Esophagus muscularis mucosa (tissue), 4 donors: ENCODE results near the gene GLI3. TPM values are rescaled to one million over a fixed set of nuclear protein-coding genes. Genes with fewer than 3 reads are reported as not detected.

Source experiments
- DNase-seq: peaks from one replicate; pipeline ENCODE4 v3.0.0-alpha.2; 2017; ENCODE audit errors: extremely low spot score
- H3K27ac ChIP-seq, 4 donors: fragments of 200-600 bp; sonication (generic); replicated peaks in 1 of 4; 1 replicate in 3 of 4; 2 replicates in 1 of 4; pipeline ENCODE4 v1.5.1; 2016 to 2019; ENCODE audit warnings: mild to moderate bottlenecking in 1 of 4
- H3K27me3 ChIP-seq, 4 donors: fragments of 200-600 bp; sonication (generic); one replicate each; pipeline versions ENCODE4 v1.5.1 to v1.6.0; 2016 to 2019
- H3K36me3 ChIP-seq, 4 donors: fragments of 200-600 bp; sonication (generic); one replicate each; pipeline ENCODE4 v1.5.1; 2016 to 2019
- H3K4me1 ChIP-seq, 4 donors: fragments of 200-600 bp; sonication (generic); one replicate each; pipeline ENCODE4 v1.5.1; 2016 to 2019
- H3K4me3 ChIP-seq, 4 donors: fragments of 200-600 bp; sonication (generic); 1 replicate in 2 of 4; 2 replicates in 2 of 4; pipeline ENCODE4 v1.5.1; 2016 to 2019; ENCODE audit warnings: mild to moderate bottlenecking in 4 of 4, moderate library complexity in 1 of 4
- H3K9me3 ChIP-seq, 4 donors: fragments of 200-600 bp; sonication (generic); 1 replicate in 3 of 4; 2 replicates in 1 of 4; pipeline ENCODE4 v1.5.1; 2016 to 2019
- EP300 ChIP-seq: sonication (generic); formaldehyde crosslinking; IDR thresholded peaks from one replicate; pipeline ENCODE4 v1.6.1; 2017; ENCODE audit warnings: antibody characterized with exemption
- POLR2A ChIP-seq: fragments of 450-650 bp; IDR thresholded peaks from one replicate; pipeline ENCODE4 v1.6.1; 2017; ENCODE audit warnings: antibody characterized with exemption, moderate library complexity, mild to moderate bottlenecking, low read depth
- POLR2AphosphoS5 ChIP-seq, 2 donors: sonication (generic); formaldehyde crosslinking; IDR thresholded peaks; one replicate each; pipeline ENCODE4 v1.6.1; 2017; ENCODE audit warnings: antibody characterized with exemption in 2 of 2
- WGBS: methylation state at CpG from one replicate; pipeline ENCODE4 v1.1.5; 2018; 5-methylcytosine and 5-hydroxymethylcytosine counted together
- intact Hi-C: fragments of 100-400 bp; cut with DNase I; formaldehyde crosslinking; loops from one replicate; pipeline ENCODE4 v1.15.1; 2023
- total RNA-seq, 4 donors: library from RNA; depleted of rRNA; stranded (reverse); fragments of >200 nt; gene quantifications; one replicate each; pipeline versions ENCODE4 v1.1.0 to v1.2.1, GENCODE V29; 2016
- TF ChIP-seq, protein P1 (sequence below), 3 experiments: fragments of 200-600 bp in 2 of 3; fragments of 450-650 bp in 1 of 3; sonication (generic) in 2 of 3; IDR thresholded peaks; one replicate each; pipeline ENCODE4 v1.5.1; 2017 to 2019; ENCODE audit warnings: antibody characterized with exemption in 3 of 3, mild to moderate bottlenecking in 2 of 3, moderate library complexity in 1 of 3

GLI3 gene
- total RNA-seq, 4 donors from 2014 or later: 11.7 to 17.8 (median 13.3) TPM

DNA sequence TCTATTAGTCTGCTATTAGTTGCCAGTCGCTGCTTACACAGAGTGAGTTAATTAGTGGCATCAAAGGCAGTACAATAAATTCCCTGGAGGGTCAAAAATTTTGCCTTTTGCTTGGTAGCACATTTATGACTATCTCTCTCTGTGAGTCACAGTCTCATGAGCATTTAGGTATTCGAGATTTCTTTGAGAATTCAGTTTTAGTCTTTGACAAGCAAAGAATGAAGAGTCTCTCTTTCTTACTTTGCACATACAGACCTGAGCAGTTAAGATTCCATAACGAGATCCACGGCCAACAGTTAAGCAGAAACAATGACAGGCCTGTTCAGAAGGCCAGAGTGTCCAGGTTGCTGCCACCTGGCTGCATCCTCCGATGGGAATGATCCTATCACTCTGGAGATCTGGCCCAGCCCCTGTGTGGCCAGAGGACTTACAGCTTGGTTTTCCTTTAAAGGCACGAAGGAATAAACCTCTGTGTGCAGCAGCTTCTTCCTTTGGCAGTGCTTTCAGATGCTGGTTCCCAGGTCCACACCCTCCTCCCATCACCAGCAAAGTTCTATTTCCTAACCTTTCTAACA lies 80.6 kb downstream of the GLI3 start:
- Histone ChIP-seq H3K27me3 (no peaks in the 10 kb centered on the region), H3K4me3 (no peak overlapping the region), H3K36me3 (no peaks in the 10 kb centered on the region), H3K27ac (no peak overlapping the region), H3K9me3 (no peaks in the 10 kb centered on the region), H3K4me1 (peaks cover 9 to 66% (median 65%) of the 10 kb centered on the region in 4 donors)
- DNase-seq: no peak
- 56% methylated on average over 6 of the region's 6 CpGs for WGBS
- intact Hi-C loops: no loop called here
- TF ChIP-seq POLR2AphosphoS5 (IDR thresholded peaks at IDR 0.05) (no peak), POLR2A (no peak), EP300 (no peak)
- TF ChIP-seq, protein P1, sequence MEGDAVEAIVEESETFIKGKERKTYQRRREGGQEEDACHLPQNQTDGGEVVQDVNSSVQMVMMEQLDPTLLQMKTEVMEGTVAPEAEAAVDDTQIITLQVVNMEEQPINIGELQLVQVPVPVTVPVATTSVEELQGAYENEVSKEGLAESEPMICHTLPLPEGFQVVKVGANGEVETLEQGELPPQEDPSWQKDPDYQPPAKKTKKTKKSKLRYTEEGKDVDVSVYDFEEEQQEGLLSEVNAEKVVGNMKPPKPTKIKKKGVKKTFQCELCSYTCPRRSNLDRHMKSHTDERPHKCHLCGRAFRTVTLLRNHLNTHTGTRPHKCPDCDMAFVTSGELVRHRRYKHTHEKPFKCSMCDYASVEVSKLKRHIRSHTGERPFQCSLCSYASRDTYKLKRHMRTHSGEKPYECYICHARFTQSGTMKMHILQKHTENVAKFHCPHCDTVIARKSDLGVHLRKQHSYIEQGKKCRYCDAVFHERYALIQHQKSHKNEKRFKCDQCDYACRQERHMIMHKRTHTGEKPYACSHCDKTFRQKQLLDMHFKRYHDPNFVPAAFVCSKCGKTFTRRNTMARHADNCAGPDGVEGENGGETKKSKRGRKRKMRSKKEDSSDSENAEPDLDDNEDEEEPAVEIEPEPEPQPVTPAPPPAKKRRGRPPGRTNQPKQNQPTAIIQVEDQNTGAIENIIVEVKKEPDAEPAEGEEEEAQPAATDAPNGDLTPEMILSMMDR (IDR thresholded peaks at IDR 0.05): no peak

DNA sequence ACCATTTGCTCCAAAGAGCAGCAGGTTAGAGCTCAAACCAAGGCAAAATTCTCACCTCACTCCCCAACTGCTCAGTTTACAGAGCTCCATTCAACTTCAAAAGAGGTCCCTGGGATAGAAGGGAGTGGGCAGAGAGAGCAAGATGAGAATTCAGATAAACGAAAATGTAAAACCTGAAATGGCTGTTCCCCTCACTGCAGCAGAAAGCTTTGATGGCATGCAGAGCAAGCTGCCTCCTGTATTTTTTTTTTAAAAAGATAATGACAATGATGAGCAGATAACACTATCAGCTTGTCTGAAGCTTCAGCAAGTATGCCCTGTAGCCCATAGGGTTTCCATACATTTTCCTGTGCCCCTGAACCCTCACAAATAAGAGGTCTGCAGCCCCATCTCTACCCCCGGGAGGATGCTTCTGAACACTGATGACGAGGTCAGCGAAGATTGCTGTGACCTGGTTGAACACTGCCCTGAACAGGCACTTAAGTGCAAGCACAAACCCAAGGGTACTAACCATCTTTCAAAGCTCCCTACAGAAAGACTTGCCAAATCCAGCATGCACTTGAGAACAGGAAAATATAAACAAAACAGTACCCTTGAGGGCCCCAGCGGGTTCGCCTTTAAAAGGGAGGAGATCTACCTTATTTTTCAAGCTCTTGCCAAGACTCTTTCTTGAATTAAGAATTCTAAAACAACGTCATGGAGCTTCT lies 81.3 kb downstream of the GLI3 start:
- Histone ChIP-seq H3K36me3 (no peaks in the 10 kb centered on the region), H3K4me1 (peaks cover 10 to 72% (median 69%) of the 10 kb centered on the region in 4 donors), H3K27ac (no peak overlapping the region), H3K27me3 (no peaks in the 10 kb centered on the region), H3K4me3 (no peak overlapping the region), H3K9me3 (no peaks in the 10 kb centered on the region)
- intact Hi-C loops: no loop called here
- no peak for TF ChIP-seq POLR2A
- TF ChIP-seq POLR2AphosphoS5 (IDR thresholded peaks at IDR 0.05): no peak
- no peak for TF ChIP-seq EP300
- TF ChIP-seq, protein P1 (IDR thresholded peaks at IDR 0.05): no peak
- 72% methylated on average over 6 of the region's 7 CpGs for WGBS
- DNase-seq: no peak

DNA sequence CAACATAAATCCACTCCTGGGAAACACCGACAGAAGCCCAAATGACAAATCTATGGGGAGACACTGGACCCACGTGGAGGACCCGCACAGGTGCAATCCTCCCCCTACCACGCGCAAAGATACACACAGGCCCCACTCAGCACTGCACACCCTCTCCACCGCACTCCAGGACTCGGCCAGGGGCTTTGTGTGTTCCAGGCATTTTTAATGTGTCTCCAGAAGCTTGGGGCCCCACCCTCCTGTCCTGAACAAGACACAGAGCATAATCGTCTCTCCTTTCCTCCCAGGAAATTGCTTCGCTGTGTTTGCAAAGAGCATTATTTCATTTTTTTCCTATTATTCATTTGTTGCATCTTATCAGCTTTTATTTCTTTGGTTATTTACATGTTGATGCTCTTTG lies 82.8 kb downstream of the GLI3 start:
- Histone ChIP-seq H3K4me1 (peaks cover 10 to 70% (median 65%) of the 10 kb centered on the region in 4 donors), H3K4me3 (no peak overlapping the region), H3K27ac (no peak overlapping the region), H3K27me3 (no peaks in the 10 kb centered on the region), H3K36me3 (no peaks in the 10 kb centered on the region), H3K9me3 (no peaks in the 10 kb centered on the region)
- DNase-seq: no peak
- WGBS: 75% methylated on average over 8 of the region's 9 CpGs
- TF ChIP-seq EP300 (no peak), POLR2AphosphoS5 (IDR thresholded peaks at IDR 0.05) (no peak), POLR2A (no peak)
- TF ChIP-seq, protein P1 (IDR thresholded peaks at IDR 0.05): no peak
- intact Hi-C loops: no loop called here

DNA sequence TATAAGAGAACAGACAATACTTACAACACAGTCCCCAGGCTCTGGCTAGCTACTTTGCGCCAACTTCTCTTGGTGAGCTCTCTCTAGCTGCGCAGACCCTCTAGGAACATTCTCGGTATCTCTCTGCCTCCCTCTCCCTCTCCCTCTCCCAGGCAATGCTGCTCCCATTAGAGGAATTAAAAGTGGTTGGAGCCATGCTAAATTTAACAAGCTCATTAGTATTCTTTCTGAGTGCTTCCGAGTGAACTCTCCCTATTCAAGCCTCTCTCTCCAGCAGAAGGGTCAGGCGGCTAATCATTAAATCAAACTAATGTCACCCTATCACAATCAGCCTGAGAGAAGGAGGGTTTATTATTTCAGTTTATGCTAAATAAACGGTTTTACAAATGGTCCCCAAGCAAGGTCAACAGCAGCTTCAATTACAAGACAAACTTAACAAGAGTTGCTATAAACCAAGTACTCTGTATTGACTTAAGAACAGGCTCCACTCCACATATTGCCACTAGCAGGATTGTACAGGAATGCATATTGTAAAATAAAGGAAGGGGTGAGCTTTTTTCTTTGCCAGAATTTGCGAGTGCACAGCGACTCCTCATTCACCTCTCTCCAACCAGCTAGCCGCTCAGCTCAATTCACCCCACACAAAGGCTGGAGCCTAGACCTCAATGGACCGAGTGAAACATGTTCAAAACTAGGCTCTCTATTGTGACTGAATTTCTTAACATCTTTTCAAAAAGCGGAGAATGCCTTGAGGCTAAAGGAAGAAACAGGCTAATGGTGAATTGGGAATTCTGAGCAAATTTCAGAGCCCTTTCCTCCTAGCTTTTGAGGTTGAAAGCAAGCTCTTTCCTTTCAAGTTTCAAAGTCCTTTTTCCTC lies 84.4 kb downstream of the GLI3 start:
- Histone ChIP-seq H3K4me1 (peaks cover 10 to 66% (median 56%) of the 10 kb centered on the region in 4 donors), H3K36me3 (no peaks in the 10 kb centered on the region), H3K4me3 (no peak overlapping the region), H3K27me3 (no peaks in the 10 kb centered on the region), H3K27ac (peak overlapping the region in 2 of 4 donors; percentile 4 to 35), H3K9me3 (no peaks in the 10 kb centered on the region)
- TF ChIP-seq EP300 (no peak), POLR2AphosphoS5 (IDR thresholded peaks at IDR 0.05) (no peak), POLR2A (no peak)
- TF ChIP-seq, protein P1 (IDR thresholded peaks at IDR 0.05): no peak
- DNase-seq: no peak
- intact Hi-C loops: no loop called here
- 69% methylated on average over 11 of the region's 11 CpGs for WGBS
